LNCAP (cell line): Measurements from ENCODE around the gene ZNF672.

ENCODE experiments used
- TF ChIP-seq, protein P1 (sequence below): fragments of 450-650 bp; IDR thresholded peaks from 2 replicates; pipeline ENCODE4 v1.5.1; 2017; ENCODE audit warnings: mild to moderate bottlenecking

The ZNF672 gene

GRCh38 chr1:248824701-248825100 lies 13.3 kb upstream of the ZNF672 start:
- TF ChIP-seq, protein P1, sequence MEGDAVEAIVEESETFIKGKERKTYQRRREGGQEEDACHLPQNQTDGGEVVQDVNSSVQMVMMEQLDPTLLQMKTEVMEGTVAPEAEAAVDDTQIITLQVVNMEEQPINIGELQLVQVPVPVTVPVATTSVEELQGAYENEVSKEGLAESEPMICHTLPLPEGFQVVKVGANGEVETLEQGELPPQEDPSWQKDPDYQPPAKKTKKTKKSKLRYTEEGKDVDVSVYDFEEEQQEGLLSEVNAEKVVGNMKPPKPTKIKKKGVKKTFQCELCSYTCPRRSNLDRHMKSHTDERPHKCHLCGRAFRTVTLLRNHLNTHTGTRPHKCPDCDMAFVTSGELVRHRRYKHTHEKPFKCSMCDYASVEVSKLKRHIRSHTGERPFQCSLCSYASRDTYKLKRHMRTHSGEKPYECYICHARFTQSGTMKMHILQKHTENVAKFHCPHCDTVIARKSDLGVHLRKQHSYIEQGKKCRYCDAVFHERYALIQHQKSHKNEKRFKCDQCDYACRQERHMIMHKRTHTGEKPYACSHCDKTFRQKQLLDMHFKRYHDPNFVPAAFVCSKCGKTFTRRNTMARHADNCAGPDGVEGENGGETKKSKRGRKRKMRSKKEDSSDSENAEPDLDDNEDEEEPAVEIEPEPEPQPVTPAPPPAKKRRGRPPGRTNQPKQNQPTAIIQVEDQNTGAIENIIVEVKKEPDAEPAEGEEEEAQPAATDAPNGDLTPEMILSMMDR: no peak

DNA sequence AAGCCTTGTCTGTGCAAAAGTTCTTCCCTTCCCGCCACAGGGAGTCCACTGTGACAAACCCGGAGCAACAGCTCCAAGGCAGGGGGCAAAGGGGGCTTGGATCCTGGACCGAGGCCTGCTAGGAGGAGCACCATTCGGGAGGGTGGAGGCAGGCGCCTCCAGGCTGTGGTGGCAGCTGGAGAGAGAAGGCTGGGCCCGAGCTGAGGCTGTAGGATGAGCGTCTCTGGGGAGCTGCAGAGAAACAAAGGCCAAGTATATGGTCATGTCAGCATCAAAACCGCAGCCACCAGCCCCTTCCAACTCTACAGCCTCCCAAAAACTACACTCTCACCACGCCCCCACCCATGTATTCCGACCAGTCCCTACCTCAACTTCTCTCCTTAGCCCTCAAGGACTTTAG lies 12.9 kb upstream of the ZNF672 start:
- TF ChIP-seq, protein P1: no peak

GRCh38 chr1:248825573-248825908 lies 12.5 kb upstream of the ZNF672 start:
- TF ChIP-seq, protein P1: no peak

- TF ChIP-seq, protein P1: peak; percentile 98
Measured at GRCh38 chr1:248825909-248826760, 11.9 kb upstream of the ZNF672 start, which contains the start of gene SH3BP5L. TSS of gene SH3BP5L (minus strand) at chr1:248825915. CDS start at chr1:248824935, 980 bp downstream.

DNA sequence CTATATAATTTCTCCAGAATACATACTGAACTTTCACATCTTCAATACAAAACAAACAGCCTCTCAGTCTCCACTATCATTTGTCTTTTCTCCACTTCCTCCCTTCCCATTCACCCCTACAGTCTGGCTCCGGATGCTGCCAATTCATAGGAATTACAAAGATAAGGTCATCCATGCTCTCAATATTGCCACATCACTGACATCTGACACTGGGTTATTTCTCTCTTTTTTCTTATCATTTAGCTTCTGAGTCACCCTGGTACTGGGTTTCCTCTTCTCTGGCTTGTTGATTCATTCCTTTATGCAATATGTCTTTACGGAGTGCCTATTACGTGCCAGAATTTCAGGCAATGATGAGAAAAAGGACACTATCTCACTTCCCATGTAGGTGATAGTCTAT lies 9.2 kb upstream of the ZNF672 start:
- TF ChIP-seq, protein P1: no peak

GRCh38 chr1:248831842-248832241 lies 6.2 kb upstream of the ZNF672 start:
- TF ChIP-seq, protein P1: no peak

DNA sequence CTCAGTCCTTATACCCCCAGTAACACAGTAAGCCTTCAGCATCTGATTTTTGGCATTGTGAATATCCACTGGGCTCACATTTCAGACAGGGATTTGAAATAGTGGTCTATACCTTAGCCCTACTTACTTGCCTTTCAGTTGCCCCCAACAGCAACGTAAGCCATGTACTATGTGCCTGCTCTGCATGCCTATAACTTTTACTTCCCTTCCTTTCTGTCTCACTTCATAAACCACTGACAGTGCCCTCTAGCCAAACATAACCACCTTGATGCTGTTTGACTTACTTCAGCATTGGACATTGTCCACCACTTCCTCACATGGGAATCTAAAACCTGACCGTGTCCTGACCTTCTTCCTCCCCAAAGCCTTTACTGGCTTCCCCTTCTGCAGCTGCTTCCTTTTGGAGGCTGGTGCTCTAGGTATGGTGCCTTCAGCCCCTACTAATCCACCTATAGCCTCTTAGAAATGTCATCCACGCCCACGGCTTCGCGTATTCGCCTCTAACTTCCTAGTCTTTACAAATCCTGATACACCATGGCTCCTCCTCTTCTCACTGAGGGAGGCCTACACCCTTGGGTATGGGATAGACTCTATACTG lies 3.6 kb upstream of the ZNF672 start:
- TF ChIP-seq, protein P1: no peak
